ENCODE results near the gene ARHGAP40.
"Not testable (repeated sequence)": the region's sequence is repeated elsewhere in the genome, so short reads cannot be mapped to it uniquely, and the experiment has no call there.

DNA sequence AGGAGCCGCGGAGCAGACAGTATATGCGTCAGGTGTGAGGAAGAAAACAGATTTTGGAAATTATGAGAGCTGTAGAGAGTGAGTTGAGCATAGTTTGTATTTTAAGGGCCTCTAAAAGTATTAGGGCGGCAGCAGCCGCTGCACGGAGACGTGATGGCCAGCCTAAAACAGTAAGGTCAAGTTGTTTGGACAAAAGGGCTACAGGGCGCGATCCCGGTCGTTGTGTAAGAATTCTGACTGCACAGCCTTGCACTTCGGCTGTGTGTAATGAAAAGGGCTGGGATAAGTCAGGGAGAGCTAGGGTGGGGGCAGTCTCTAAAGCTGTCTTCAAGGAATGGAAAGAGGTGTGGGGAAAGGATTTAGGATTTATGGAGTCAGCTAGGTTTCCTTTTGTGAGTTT is 7.3 kb upstream of the ARHGAP40 start:
- TF ChIP-seq, protein P1, sequence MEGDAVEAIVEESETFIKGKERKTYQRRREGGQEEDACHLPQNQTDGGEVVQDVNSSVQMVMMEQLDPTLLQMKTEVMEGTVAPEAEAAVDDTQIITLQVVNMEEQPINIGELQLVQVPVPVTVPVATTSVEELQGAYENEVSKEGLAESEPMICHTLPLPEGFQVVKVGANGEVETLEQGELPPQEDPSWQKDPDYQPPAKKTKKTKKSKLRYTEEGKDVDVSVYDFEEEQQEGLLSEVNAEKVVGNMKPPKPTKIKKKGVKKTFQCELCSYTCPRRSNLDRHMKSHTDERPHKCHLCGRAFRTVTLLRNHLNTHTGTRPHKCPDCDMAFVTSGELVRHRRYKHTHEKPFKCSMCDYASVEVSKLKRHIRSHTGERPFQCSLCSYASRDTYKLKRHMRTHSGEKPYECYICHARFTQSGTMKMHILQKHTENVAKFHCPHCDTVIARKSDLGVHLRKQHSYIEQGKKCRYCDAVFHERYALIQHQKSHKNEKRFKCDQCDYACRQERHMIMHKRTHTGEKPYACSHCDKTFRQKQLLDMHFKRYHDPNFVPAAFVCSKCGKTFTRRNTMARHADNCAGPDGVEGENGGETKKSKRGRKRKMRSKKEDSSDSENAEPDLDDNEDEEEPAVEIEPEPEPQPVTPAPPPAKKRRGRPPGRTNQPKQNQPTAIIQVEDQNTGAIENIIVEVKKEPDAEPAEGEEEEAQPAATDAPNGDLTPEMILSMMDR (conservative IDR thresholded peaks at IDR 0.05; ENCODE audit: low read depth, low read length) = not testable (repeated sequence)
- TF ChIP-seq MAFK (IDR thresholded peaks at IDR 0.05; ENCODE audit: low read depth, low read length) = not testable (repeated sequence)

Data from IMR-90 (cell line).